Colon (tissue), 2 donors: ENCODE results near the gene BRME1.

Experiments used
- FAIRE-seq: peaks from 2 replicates; lab custom pipeline; 2012; peaks lifted over from hg19 to GRCh38; lab: Jason Lieb, UNC
- donor health status: control.
- donor health status: control.

Gene BRME1

GRCh38 chr19:13887018-13887436 is 18.9 kb downstream of the BRME1 start:
- FAIRE-seq, result no peak

GRCh38 chr19:13885826-13886365 is 20.0 kb downstream of the BRME1 start:
- FAIRE-seq, result no peak

- no peak for FAIRE-seq
These were observed 21.0 kb downstream of the BRME1 start for GRCh38 chr19:13884726-13885591.

- no peak for FAIRE-seq
These were observed 22.3 kb downstream of the BRME1 start for GRCh38 chr19:13883516-13884064.

GRCh38 chr19:13882836-13883235 is 23.1 kb downstream of the BRME1 start:
- FAIRE-seq, result no peak

- FAIRE-seq, result no peak
These were observed 23.5 kb downstream of the BRME1 start for GRCh38 chr19:13882419-13882795.

GRCh38 chr19:13881692-13882418 is 24.1 kb downstream of the BRME1 start:
- no peak for FAIRE-seq

- FAIRE-seq, result no peak
These were observed 24.6 kb downstream of the BRME1 start for GRCh38 chr19:13881251-13881691.

- FAIRE-seq, result peak; percentile 57
These were observed 25.6 kb downstream of the BRME1 start for GRCh38 chr19:13880059-13881043.

GRCh38 chr19:13877303-13877702 is 28.6 kb downstream of the BRME1 start:
- FAIRE-seq, result no peak

GRCh38 chr19:13876834-13877233 is 29.1 kb downstream of the BRME1 start, which contains the start of gene NANOS3:
NANOS3 (plus strand) TSS chr19:13877134; CDS start chr19:13877249, 115 bp downstream.
- FAIRE-seq, result no peak

- FAIRE-seq, result no peak
These were observed 30.1 kb downstream of the BRME1 start for GRCh38 chr19:13875824-13876223.

- no peak for FAIRE-seq
These were observed 31.9 kb downstream of the BRME1 start for GRCh38 chr19:13873834-13874515.

GRCh38 chr19:13872695-13873389 is 33.1 kb downstream of the BRME1 start:
- FAIRE-seq, result no peak

GRCh38 chr19:13872339-13872694 is 33.6 kb downstream of the BRME1 start:
- FAIRE-seq, result no peak

- no peak for FAIRE-seq
These were observed 35.0 kb downstream of the BRME1 start for GRCh38 chr19:13870873-13871272.

GRCh38 chr19:13869281-13869680 is 36.6 kb downstream of the BRME1 start:
- no peak for FAIRE-seq

- FAIRE-seq, result no peak
These were observed 37.3 kb downstream of the BRME1 start for GRCh38 chr19:13868663-13869062.

GRCh38 chr19:13866463-13867046 is 39.4 kb downstream of the BRME1 start:
- FAIRE-seq, result no peak
